ENCODE data around the gene SRGAP1. TPM values are rescaled to one million over a fixed set of nuclear protein-coding genes. Genes with fewer than 3 reads are reported as not detected.

SRGAP1 gene
- total RNA-seq, 1 donor from 2014 or later, result 5.7 TPM

DNA sequence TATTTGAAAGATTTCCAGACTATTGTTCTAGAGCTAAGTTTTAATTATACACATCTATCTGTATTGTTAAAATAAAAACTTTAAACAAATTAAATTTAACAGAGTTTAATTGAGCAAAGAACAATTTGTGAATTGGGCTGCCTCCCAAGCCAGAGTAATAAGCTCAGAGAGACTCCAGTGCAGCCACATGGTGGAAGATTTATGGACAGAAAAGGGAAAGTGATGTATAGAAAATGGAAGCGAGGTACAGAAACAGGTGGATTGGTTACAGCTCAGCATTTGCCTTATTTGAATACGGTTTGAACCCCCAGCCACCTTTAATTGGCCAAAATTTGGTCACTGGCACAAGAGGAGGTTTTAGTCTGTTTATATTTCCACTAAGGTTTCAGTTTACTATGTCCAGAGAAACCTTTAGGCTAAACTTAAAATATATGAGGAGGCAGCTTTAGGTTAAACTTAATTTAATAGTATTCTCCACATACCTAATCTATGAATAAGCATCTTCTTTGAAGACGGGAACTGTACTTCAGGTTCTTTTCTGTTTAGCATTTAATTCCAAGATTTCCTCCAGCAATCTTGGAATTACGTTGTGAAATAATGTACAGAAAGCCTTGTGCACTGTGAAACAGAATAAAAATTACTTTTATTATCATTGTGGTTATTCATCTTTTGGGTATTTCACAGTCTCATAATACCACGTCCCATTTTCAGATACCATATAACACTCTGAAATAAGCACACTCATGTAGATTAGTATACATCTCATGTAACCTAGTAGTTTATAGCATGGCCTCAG is 19.4 kb downstream of the SRGAP1 start:
- Histone ChIP-seq H3K27me3 (ENCODE audit: control insufficient read depth in 3 of 3, insufficient read depth in 3 of 3, low read length in 3 of 3) (no peaks in the 10 kb centered on the region), H3K36me3 (ENCODE audit: control insufficient read depth in 3 of 3, insufficient read depth in 3 of 3, low read length in 3 of 3) (peaks cover 0 to 3% (median 0%) of the 10 kb centered on the region in 3 donors), H3K9me3 (ENCODE audit: control insufficient read depth in 3 of 3, low read length in 3 of 3) (no peaks in the 10 kb centered on the region), H3K4me3 (ENCODE audit: low read length in 3 of 3) (no peak overlapping the region), H3K4me1 (ENCODE audit: control insufficient read depth in 3 of 3, insufficient read depth in 3 of 3, low read length in 3 of 3) (peaks cover 0 to 8% (median 6%) of the 10 kb centered on the region in 3 donors), H3K27ac (ENCODE audit: low read depth, low read length) (no peak overlapping the region), H3K9ac (ENCODE audit: low read depth in 1 of 3, low read length in 3 of 3) (no peak overlapping the region)

DNA sequence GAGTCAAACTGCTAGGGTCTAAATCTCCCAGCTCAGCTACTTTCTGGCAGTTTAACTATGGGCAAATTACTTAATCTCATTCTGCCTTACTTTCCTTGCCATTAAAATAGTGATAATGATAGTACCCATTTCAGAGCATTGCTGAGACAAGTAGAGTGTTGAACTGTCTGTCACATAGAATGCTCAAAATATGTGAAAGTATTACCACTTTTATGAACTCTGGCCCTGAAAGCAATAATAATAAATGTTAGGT is 19.9 kb downstream of the SRGAP1 start:
- H3K27me3 ChIP-seq (ENCODE audit: control insufficient read depth in 3 of 3, insufficient read depth in 3 of 3, low read length in 3 of 3), result no peaks in the 10 kb centered on the region
- no peaks in the 10 kb centered on the region for H3K9me3 ChIP-seq (ENCODE audit: control insufficient read depth in 3 of 3, low read length in 3 of 3)
- H3K36me3 ChIP-seq (ENCODE audit: control insufficient read depth in 3 of 3, insufficient read depth in 3 of 3, low read length in 3 of 3), result peaks cover 0 to 3% (median 0%) of the 10 kb centered on the region in 3 donors
- no peak overlapping the region for H3K4me3 ChIP-seq (ENCODE audit: low read length in 3 of 3)
- peaks cover 0 to 8% (median 6%) of the 10 kb centered on the region in 3 donors for H3K4me1 ChIP-seq (ENCODE audit: control insufficient read depth in 3 of 3, insufficient read depth in 3 of 3, low read length in 3 of 3)
- H3K9ac ChIP-seq (ENCODE audit: low read depth in 1 of 3, low read length in 3 of 3), result no peak overlapping the region
- H3K27ac ChIP-seq (ENCODE audit: low read depth, low read length), result no peak overlapping the region

DNA sequence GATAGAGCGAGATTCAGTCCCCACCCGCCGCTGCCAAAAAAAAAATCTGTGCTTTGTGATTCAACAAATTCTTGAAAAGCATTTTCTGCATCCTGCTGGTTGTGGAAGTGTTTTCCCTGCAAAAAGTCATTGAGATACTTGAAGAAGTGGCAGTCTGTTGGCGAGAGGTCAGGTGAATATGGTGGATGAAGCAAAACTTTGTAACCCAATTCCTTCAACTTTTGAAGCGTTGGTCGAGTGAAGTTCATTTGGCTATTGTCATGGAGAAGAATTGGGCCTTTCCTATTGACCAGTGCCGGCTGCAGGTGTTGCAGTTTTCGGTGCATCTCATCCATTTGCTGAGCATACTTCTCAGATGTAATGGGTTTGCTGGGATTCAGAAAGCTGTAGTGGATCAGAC is 20.9 kb downstream of the SRGAP1 start:
- Histone ChIP-seq H3K4me1 (ENCODE audit: control insufficient read depth in 3 of 3, insufficient read depth in 3 of 3, low read length in 3 of 3) (peaks cover 0 to 8% (median 6%) of the 10 kb centered on the region in 3 donors), H3K27ac (ENCODE audit: low read depth, low read length) (no peak overlapping the region), H3K27me3 (ENCODE audit: control insufficient read depth in 3 of 3, insufficient read depth in 3 of 3, low read length in 3 of 3) (no peaks in the 10 kb centered on the region), H3K9ac (ENCODE audit: low read depth in 1 of 3, low read length in 3 of 3) (no peak overlapping the region), H3K4me3 (ENCODE audit: low read length in 3 of 3) (no peak overlapping the region), H3K9me3 (ENCODE audit: control insufficient read depth in 3 of 3, low read length in 3 of 3) (no peaks in the 10 kb centered on the region), H3K36me3 (ENCODE audit: control insufficient read depth in 3 of 3, insufficient read depth in 3 of 3, low read length in 3 of 3) (peaks cover 0 to 3% (median 0%) of the 10 kb centered on the region in 3 donors)

DNA sequence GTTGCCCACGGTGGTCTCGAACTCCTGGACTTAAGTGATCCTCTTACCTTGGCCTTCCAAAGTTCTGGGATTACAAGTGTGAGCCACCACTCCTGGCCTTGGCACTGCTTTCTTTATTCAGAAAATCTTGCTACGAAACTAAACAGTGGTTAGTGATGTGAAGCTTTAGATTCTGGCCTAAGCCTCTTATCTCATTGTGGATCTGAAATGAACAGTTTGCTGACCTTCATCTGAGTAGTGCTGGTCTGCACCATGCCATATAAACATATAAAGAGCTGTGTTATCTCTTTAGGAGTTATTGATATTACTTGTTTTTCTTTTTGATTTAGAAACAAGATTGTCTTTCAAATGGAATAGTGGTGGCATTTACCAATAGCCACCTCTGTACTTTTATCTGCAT is 22.6 kb downstream of the SRGAP1 start:
- peaks cover 0 to 8% (median 6%) of the 10 kb centered on the region in 3 donors for H3K4me1 ChIP-seq (ENCODE audit: control insufficient read depth in 3 of 3, insufficient read depth in 3 of 3, low read length in 3 of 3)
- no peak overlapping the region for H3K9ac ChIP-seq (ENCODE audit: low read depth in 1 of 3, low read length in 3 of 3)
- H3K9me3 ChIP-seq (ENCODE audit: control insufficient read depth in 3 of 3, low read length in 3 of 3), result no peaks in the 10 kb centered on the region
- no peak overlapping the region for H3K4me3 ChIP-seq (ENCODE audit: low read length in 3 of 3)
- no peak overlapping the region for H3K27ac ChIP-seq (ENCODE audit: low read depth, low read length)
- peaks cover 0 to 3% (median 0%) of the 10 kb centered on the region in 3 donors for H3K36me3 ChIP-seq (ENCODE audit: control insufficient read depth in 3 of 3, insufficient read depth in 3 of 3, low read length in 3 of 3)
- no peaks in the 10 kb centered on the region for H3K27me3 ChIP-seq (ENCODE audit: control insufficient read depth in 3 of 3, insufficient read depth in 3 of 3, low read length in 3 of 3)

DNA sequence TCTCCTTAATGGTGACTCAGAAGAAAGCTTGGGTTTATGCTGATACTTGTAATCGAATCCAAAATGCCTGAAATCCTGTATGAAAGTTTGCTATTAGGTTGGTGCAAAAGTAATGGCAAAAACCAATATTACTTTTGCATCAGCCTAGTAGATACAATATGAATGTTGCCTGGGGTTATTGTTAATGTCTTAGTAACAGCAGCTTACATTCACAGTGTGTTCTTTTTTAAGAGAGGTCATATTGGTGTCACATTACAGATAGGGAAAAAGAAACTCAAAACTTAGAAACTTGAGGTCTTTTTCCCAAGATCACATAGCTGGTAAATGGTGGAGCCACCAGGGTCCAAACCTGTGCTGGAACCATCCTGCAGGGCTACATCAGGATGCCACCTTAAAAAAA is 25.2 kb downstream of the SRGAP1 start:
- no peaks in the 10 kb centered on the region for H3K4me1 ChIP-seq (ENCODE audit: control insufficient read depth in 3 of 3, insufficient read depth in 3 of 3, low read length in 3 of 3)
- no peaks in the 10 kb centered on the region for H3K27me3 ChIP-seq (ENCODE audit: control insufficient read depth in 3 of 3, insufficient read depth in 3 of 3, low read length in 3 of 3)
- H3K4me3 ChIP-seq (ENCODE audit: low read length in 3 of 3), result no peak overlapping the region
- no peak overlapping the region for H3K9ac ChIP-seq (ENCODE audit: low read depth in 1 of 3, low read length in 3 of 3)
- no peaks in the 10 kb centered on the region for H3K9me3 ChIP-seq (ENCODE audit: control insufficient read depth in 3 of 3, low read length in 3 of 3)
- peaks cover 0 to 3% (median 0%) of the 10 kb centered on the region in 3 donors for H3K36me3 ChIP-seq (ENCODE audit: control insufficient read depth in 3 of 3, insufficient read depth in 3 of 3, low read length in 3 of 3)
- no peak overlapping the region for H3K27ac ChIP-seq (ENCODE audit: low read depth, low read length)

DNA sequence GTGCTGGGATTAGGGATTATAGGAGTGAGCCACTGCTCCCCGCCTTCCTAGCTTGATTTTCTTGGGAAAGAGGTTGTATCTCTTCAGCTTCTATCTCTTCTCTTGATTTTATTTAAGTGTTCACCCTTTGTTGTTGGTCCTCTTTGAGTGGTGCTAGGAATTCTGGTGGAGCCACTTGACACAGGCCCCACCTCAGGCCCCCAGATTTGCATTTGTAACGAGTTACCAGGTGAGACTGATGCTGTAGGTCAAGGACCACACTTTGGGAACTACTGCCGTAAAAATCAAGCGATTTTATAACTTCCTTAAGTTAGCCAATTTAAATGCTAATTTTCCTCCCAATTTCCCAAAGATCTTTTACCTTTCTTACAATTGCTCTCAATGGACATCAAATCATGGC is 26.3 kb downstream of the SRGAP1 start:
- H3K9ac ChIP-seq (ENCODE audit: low read depth in 1 of 3, low read length in 3 of 3), result no peak overlapping the region
- no peaks in the 10 kb centered on the region for H3K9me3 ChIP-seq (ENCODE audit: control insufficient read depth in 3 of 3, low read length in 3 of 3)
- H3K27ac ChIP-seq (ENCODE audit: low read depth, low read length), result no peak overlapping the region
- H3K36me3 ChIP-seq (ENCODE audit: control insufficient read depth in 3 of 3, insufficient read depth in 3 of 3, low read length in 3 of 3), result peaks cover 0 to 3% (median 0%) of the 10 kb centered on the region in 3 donors
- H3K4me1 ChIP-seq (ENCODE audit: control insufficient read depth in 3 of 3, insufficient read depth in 3 of 3, low read length in 3 of 3), result no peaks in the 10 kb centered on the region
- H3K4me3 ChIP-seq (ENCODE audit: low read length in 3 of 3), result no peak overlapping the region
- no peaks in the 10 kb centered on the region for H3K27me3 ChIP-seq (ENCODE audit: control insufficient read depth in 3 of 3, insufficient read depth in 3 of 3, low read length in 3 of 3)

DNA sequence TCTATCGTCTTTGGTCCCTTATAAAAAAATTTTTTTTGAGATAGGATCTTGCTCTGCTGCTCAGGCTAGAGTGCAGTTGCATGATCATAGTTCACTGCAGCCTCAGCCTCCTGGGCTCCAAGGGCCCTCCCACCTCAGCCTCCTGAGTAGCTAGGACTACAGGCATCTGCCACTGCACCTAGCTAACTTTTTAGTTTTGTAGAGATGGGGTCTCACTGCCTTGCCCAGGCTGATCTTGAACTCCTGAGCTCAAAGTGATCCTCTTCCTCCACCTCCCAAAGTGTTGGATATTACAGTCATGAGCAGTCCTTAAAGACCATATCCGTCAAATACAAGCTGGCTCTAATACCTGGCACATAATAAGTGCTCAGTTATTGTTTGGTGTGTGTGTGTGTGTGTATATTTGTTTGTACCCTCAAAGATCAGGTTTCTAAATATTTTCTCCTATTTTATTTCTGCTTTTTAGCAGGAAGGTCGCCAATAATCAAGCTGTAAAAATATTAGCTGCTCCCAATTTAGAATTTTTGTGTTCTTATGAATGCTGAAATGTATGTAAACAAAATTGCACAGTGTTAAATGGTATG is 30.5 kb downstream of the SRGAP1 start:
- Histone ChIP-seq H3K4me3 (ENCODE audit: low read length in 3 of 3) (no peak overlapping the region), H3K27me3 (ENCODE audit: control insufficient read depth in 3 of 3, insufficient read depth in 3 of 3, low read length in 3 of 3) (no peaks in the 10 kb centered on the region), H3K9ac (ENCODE audit: low read depth in 1 of 3, low read length in 3 of 3) (no peak overlapping the region), H3K4me1 (ENCODE audit: control insufficient read depth in 3 of 3, insufficient read depth in 3 of 3, low read length in 3 of 3) (no peaks in the 10 kb centered on the region), H3K27ac (ENCODE audit: low read depth, low read length) (no peak overlapping the region), H3K9me3 (ENCODE audit: control insufficient read depth in 3 of 3, low read length in 3 of 3) (no peaks in the 10 kb centered on the region), H3K36me3 (ENCODE audit: control insufficient read depth in 3 of 3, insufficient read depth in 3 of 3, low read length in 3 of 3) (no peaks in the 10 kb centered on the region)

DNA sequence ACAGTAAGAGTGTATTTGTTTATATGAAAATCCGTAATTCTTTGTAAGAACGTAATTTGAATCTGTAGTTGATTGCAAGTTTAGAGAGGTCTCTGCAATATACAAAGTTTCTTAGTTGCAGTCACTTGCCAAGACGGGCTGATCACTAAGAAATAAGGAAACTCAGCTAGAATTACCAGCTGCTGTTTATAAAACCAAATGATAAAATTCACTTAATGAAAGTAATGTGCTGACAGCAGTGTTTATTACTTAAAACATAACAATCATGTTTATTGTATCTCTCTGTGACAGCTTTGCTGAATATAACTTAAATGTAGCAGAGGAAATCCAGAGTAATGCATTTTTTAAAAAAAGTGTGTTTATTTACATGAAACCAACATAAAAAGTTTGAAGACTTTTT is 31.2 kb downstream of the SRGAP1 start:
- H3K4me1 ChIP-seq (ENCODE audit: control insufficient read depth in 3 of 3, insufficient read depth in 3 of 3, low read length in 3 of 3), result no peaks in the 10 kb centered on the region
- H3K9me3 ChIP-seq (ENCODE audit: control insufficient read depth in 3 of 3, low read length in 3 of 3), result no peaks in the 10 kb centered on the region
- H3K4me3 ChIP-seq (ENCODE audit: low read length in 3 of 3), result no peak overlapping the region
- no peaks in the 10 kb centered on the region for H3K27me3 ChIP-seq (ENCODE audit: control insufficient read depth in 3 of 3, insufficient read depth in 3 of 3, low read length in 3 of 3)
- no peak overlapping the region for H3K9ac ChIP-seq (ENCODE audit: low read depth in 1 of 3, low read length in 3 of 3)
- no peaks in the 10 kb centered on the region for H3K36me3 ChIP-seq (ENCODE audit: control insufficient read depth in 3 of 3, insufficient read depth in 3 of 3, low read length in 3 of 3)
- no peak overlapping the region for H3K27ac ChIP-seq (ENCODE audit: low read depth, low read length)

DNA sequence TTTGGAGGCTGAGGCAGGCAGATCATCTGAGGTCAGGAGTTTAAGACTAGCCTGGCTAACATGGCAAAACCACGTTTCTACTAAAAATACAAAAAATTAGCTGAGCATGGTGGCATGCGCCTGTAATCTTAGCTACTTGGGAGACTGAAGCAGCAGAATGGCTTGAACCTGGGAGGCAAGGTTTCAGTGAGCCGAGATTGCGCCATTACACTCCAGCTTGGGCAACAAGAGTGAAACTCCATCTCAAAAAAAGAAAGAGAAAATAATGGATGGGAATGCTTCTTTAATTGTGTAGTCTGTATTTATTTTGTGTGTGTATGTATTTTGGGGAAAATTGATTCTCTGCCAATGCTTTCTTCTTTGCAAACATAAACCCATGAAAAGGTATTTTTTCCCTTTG is 32.5 kb downstream of the SRGAP1 start:
- Histone ChIP-seq H3K27ac (ENCODE audit: low read depth, low read length) (no peak overlapping the region), H3K9me3 (ENCODE audit: control insufficient read depth in 3 of 3, low read length in 3 of 3) (no peaks in the 10 kb centered on the region), H3K4me3 (ENCODE audit: low read length in 3 of 3) (no peak overlapping the region), H3K4me1 (ENCODE audit: control insufficient read depth in 3 of 3, insufficient read depth in 3 of 3, low read length in 3 of 3) (no peaks in the 10 kb centered on the region), H3K27me3 (ENCODE audit: control insufficient read depth in 3 of 3, insufficient read depth in 3 of 3, low read length in 3 of 3) (no peaks in the 10 kb centered on the region), H3K36me3 (ENCODE audit: control insufficient read depth in 3 of 3, insufficient read depth in 3 of 3, low read length in 3 of 3) (no peaks in the 10 kb centered on the region), H3K9ac (ENCODE audit: low read depth in 1 of 3, low read length in 3 of 3) (no peak overlapping the region)

DNA sequence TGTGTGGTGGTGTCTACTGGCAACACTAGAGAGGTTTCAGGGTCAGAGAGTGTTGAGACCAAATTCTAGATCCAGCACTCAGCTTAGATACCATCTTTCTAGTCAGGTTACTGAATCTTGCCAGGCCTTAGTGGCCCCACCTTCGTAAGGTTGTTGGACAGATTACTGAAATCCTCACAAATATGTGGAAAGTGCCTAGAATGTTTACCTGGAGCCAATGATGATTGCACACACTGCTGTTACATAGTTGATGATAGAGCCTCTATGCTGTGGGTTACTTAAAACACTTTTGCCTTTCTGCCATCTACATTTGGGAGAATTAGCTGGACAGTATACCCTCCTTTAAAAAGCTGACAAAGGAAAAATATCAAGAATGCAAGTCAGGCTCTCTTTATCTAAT is 33.2 kb downstream of the SRGAP1 start:
- H3K9ac ChIP-seq (ENCODE audit: low read depth in 1 of 3, low read length in 3 of 3), result no peak overlapping the region
- H3K27me3 ChIP-seq (ENCODE audit: control insufficient read depth in 3 of 3, insufficient read depth in 3 of 3, low read length in 3 of 3), result no peaks in the 10 kb centered on the region
- H3K27ac ChIP-seq (ENCODE audit: low read depth, low read length), result no peak overlapping the region
- H3K9me3 ChIP-seq (ENCODE audit: control insufficient read depth in 3 of 3, low read length in 3 of 3), result no peaks in the 10 kb centered on the region
- no peaks in the 10 kb centered on the region for H3K36me3 ChIP-seq (ENCODE audit: control insufficient read depth in 3 of 3, insufficient read depth in 3 of 3, low read length in 3 of 3)
- no peak overlapping the region for H3K4me3 ChIP-seq (ENCODE audit: low read length in 3 of 3)
- peaks cover under 1 to 1% (median under 1%) of the 10 kb centered on the region in 3 donors for H3K4me1 ChIP-seq (ENCODE audit: control insufficient read depth in 3 of 3, insufficient read depth in 3 of 3, low read length in 3 of 3)

Measured in skeletal muscle tissue (tissue), 4 donors.